HG03575 (cell line): ENCODE results near the gene SGSM1.
"Not testable (repeated sequence)": the region's sequence is repeated elsewhere in the genome, so short reads cannot be mapped to it uniquely, and the experiment has no call there.

Experiments used
- ATAC-seq: cut with Tn5 transposase; IDR thresholded peaks from one replicate; pipeline ENCODE4 v1.9.1; 2021; ENCODE audit not compliant: unreplicated experiment, insufficient number of reproducible peaks, low FRiP score; ENCODE audit errors: extremely low read depth

The SGSM1 gene

GRCh38 chr22:24875862-24876506, 70.0 kb downstream of the SGSM1 start:
- ATAC-seq: no peak

- ATAC-seq: no peak
Measured at GRCh38 chr22:24876700-24877099, 70.7 kb downstream of the SGSM1 start.

- no peak for ATAC-seq
Measured at GRCh38 chr22:24878969-24879368, 73.0 kb downstream of the SGSM1 start.

- no peak for ATAC-seq
Measured at GRCh38 chr22:24883432-24883831, 77.4 kb downstream of the SGSM1 start.

- no peak for ATAC-seq
Measured at GRCh38 chr22:24887260-24887659, 81.2 kb downstream of the SGSM1 start.

- ATAC-seq: no peak
Measured at GRCh38 chr22:24893341-24894070, 87.5 kb downstream of the SGSM1 start.

GRCh38 chr22:24894220-24894975, 88.4 kb downstream of the SGSM1 start:
- no peak for ATAC-seq

GRCh38 chr22:24894998-24895397, 89.0 kb downstream of the SGSM1 start:
- no peak for ATAC-seq

- no peak for ATAC-seq
Measured at GRCh38 chr22:24901448-24901847, 95.4 kb downstream of the SGSM1 start.

GRCh38 chr22:24905909-24906308, 99.9 kb downstream of the SGSM1 start:
- ATAC-seq: no peak

- not testable (repeated sequence) for ATAC-seq
Measured at GRCh38 chr22:24907101-24907500, 101.1 kb downstream of the SGSM1 start.

- ATAC-seq: no peak
Measured at GRCh38 chr22:24920029-24920428, 114.0 kb downstream of the SGSM1 start.

- no peak for ATAC-seq
Measured at GRCh38 chr22:24925586-24926427, 119.8 kb downstream of the SGSM1 start.

GRCh38 chr22:24926428-24926725, 120.4 kb downstream of the SGSM1 start:
- no peak for ATAC-seq

GRCh38 chr22:24926849-24927579, 121.0 kb downstream of the SGSM1 start:
- ATAC-seq: no peak

- no peak for ATAC-seq
Measured at GRCh38 chr22:24928322-24928721, 122.3 kb downstream of the SGSM1 start.

GRCh38 chr22:24930678-24931077, 124.7 kb downstream of the SGSM1 start:
- ATAC-seq: no peak

- no peak for ATAC-seq
Measured at GRCh38 chr22:24935771-24936483, 129.9 kb downstream of the SGSM1 start.
